ENCODE results near the gene SCN2B.

DNA sequence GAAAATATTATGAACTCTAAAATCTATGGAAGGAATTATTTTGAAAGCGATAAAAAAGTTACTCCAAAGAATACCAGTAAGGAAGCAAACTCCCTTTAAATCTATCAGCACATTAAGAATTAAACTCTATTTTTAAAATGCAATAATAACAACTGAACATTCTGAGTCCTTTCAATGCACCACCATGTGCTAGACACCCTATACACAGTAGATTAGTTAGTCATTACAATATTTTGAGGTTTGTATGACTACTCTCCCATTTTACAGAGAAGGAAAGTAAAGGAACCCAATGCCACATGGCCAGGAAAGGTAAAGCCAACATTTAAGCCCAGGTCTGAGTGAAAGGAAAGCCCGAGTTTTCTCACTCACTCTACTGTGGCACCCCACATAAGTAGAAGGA is 30.6 kb upstream of the SCN2B start:
- TF ChIP-seq POLR2A (IDR thresholded peaks at IDR 0.05) = no peak
- TF ChIP-seq, protein P1, sequence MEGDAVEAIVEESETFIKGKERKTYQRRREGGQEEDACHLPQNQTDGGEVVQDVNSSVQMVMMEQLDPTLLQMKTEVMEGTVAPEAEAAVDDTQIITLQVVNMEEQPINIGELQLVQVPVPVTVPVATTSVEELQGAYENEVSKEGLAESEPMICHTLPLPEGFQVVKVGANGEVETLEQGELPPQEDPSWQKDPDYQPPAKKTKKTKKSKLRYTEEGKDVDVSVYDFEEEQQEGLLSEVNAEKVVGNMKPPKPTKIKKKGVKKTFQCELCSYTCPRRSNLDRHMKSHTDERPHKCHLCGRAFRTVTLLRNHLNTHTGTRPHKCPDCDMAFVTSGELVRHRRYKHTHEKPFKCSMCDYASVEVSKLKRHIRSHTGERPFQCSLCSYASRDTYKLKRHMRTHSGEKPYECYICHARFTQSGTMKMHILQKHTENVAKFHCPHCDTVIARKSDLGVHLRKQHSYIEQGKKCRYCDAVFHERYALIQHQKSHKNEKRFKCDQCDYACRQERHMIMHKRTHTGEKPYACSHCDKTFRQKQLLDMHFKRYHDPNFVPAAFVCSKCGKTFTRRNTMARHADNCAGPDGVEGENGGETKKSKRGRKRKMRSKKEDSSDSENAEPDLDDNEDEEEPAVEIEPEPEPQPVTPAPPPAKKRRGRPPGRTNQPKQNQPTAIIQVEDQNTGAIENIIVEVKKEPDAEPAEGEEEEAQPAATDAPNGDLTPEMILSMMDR (IDR thresholded peaks at IDR 0.05) = no peak

All from testis (tissue), 2 donors.